Aortic smooth muscle cell (primary cell): ENCODE measurements around the gene SKIDA1. TPM values are rescaled to one million over a fixed set of nuclear protein-coding genes. Genes with fewer than 3 reads are reported as not detected.

Source experiments
- total RNA-seq: library from RNA; depleted of rRNA; stranded (reverse); fragments of >200 nt; gene quantifications from 2 replicates; pipeline ENCODE4 v1.2.3, GENCODE V29; 2014

SKIDA1 gene
- total RNA-seq = 0.37 and 0.66 TPM in 2 replicates

DNA sequence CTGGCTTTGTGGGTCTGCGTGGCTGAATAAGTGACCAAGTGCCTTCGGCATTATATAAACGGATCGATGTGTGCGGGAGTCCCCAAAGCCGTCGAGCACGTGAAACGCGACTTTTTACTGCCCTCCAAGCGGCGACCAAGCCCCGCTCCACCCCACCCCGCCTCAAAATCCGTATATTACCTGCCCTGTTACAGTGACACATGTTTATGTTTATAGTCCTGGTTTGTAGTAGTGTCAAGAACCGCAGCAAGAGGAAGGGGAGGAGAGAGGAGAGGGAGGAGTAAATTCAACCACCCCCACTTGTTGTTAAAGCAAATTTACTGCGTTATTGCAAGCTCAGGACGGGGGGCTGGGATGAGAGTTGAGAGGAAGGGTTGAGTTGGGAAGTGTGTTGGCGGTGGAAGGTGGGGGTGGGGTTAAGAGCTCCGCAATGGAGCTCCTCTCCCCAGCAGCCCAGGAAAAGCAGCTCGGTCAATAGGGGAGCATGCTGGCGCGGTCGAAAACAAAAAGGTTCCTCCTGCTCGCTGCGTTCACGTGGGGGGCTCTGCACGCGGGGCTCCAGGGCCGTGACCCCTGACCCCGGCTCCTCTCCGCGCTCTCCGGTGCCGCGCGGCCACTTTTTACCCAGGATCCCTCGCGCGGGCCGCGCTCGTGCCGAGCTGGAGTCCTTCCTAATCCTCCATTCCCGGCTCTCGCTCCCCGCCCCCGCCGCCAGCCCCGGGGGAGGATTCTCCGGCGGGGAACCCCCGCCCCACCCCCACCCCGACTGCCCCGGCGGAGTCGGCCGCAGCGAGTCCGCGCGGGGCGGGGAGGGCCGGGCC is at the start of gene SKIDA1:
Gene SKIDA1 (minus strand): TSS at position 316 of the 821 bp plus-strand sequence. CDS start 7,860 bp downstream, outside the sequence.

DNA sequence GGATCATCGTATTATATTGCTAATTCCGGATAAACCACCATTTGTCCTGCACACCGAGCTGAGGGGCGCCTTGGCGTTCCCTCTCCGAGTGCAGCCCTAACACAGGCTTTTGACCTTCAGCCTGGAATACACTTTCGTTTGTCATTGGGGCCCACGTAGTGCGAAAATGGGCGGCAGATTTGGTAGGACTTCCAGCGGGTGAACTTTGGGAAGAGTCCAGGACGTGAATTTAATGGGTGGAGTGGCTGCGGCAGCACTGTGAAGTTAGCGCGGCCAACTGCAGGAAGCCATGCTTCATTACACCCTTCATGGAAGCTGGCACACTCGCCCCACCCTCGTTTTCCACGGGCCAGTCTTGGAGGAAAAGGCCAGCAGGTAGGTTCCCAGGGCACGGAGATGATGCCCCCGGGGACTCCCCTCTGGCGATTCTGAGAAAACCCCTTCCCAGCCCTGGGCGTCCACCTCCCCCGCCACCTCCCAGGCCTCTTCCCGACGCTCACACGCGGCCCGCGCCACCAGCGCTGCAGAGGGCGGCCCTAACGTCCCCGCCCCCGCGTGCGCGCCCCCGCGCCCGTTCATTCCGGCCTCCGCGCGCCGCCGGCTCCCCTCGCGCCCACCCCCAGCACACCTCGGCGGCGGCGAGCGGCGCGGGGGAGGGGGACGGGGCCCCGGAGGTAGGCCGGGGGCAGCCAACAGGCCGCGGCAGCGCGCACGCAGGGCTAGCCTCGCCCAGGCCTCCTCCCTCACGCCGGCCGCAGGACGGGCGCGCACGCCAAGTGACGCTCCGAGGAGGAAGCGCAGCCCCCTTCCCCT is 8.2 kb upstream of the SKIDA1 start, which contains the start of gene MLLT10:
Gene MLLT10 (plus strand): TSS at position 766 of the 813 bp plus-strand sequence. CDS start 413 bp downstream, outside the sequence.

Other genes starting within 250 kb of the SKIDA1 start
- 47.7 and 48.4 TPM in 2 replicates for gene MLLT10, start 8.6 kb upstream of the SKIDA1 start, total RNA-seq